WTC11 (cell line): Measurements from ENCODE around the gene IRF2BP1. TPM values are rescaled to one million over a fixed set of nuclear protein-coding genes. Genes with fewer than 3 reads are reported as not detected.
A peak's percentile ranks its signal among the peaks of the same experiment; 100 is the strongest.

Experiments
- ATAC-seq: fragments of 200-7000 bp; cut with Tn5 transposase; 2 replicates; pipeline ENCODE4 v1.10.0; 2021; ENCODE audit warnings: mild to moderate bottlenecking, moderate library complexity
- CTCF ChIA-PET: fragments of 300-600 bp; sonication (Branson Sonifier 250); formaldehyde crosslinking; loops from one replicate; lab custom pipeline; 2021; ENCODE audit warnings: antibody characterized with exemption; lab: Charles Lee
- POLR2A ChIA-PET: fragments of 350-600 bp; sonication (Branson Sonifier 250); formaldehyde crosslinking; loops from one replicate; lab custom pipeline; 2021; ENCODE audit warnings: antibody characterized with exemption; lab: Charles Lee
- DNase-seq: peaks from one replicate; pipeline ENCODE4 v3.0.0; 2021; ENCODE audit warnings: low spot score
- H3K27ac Mint-ChIP-seq: 2 replicates; pipeline ENCODE4 v1.8.0; 2021; ENCODE audit warnings: mixed read lengths
- H3K27me3 Mint-ChIP-seq: 2 replicates; pipeline ENCODE4 v1.8.0; 2021; ENCODE audit warnings: low read depth, mild to moderate bottlenecking, moderate library complexity, mixed read lengths
- H3K36me3 Mint-ChIP-seq: 2 replicates; pipeline ENCODE4 v1.8.0; 2021; ENCODE audit warnings: mixed read lengths
- H3K4me1 Mint-ChIP-seq: 2 replicates; pipeline ENCODE4 v1.8.0; 2022; ENCODE audit warnings: mixed read lengths
- H3K4me3 Mint-ChIP-seq: 2 replicates; pipeline ENCODE4 v1.8.0; 2021; ENCODE audit warnings: mild to moderate bottlenecking, moderate library complexity, mixed read lengths
- H3K9me3 Mint-ChIP-seq: 2 replicates; pipeline ENCODE4 v1.8.0; 2021; ENCODE audit warnings: mixed read lengths
- ARID4B ChIP-seq: sonication (generic); formaldehyde crosslinking; IDR thresholded peaks from 2 replicates; pipeline ENCODE4 v1.8.0; 2023; ENCODE audit warnings: missing genetic modification reagents, mild to moderate bottlenecking, borderline replicate concordance
- E2F1 ChIP-seq: sonication (generic); formaldehyde crosslinking; IDR thresholded peaks from 2 replicates; pipeline ENCODE4 v1.8.0; 2022; ENCODE audit warnings: mild to moderate bottlenecking, missing genetic modification reagents
- ESRRA ChIP-seq: sonication (generic); formaldehyde crosslinking; IDR thresholded peaks from 2 replicates; pipeline ENCODE4 v1.8.1; 2022; ENCODE audit warnings: mild to moderate bottlenecking, missing genetic modification reagents, borderline replicate concordance
- GTF2I ChIP-seq: fragments of 250-450 bp; sonication (Bioruptor Pico); conservative IDR thresholded peaks from 2 replicates; pipeline ENCODE4 v1.4.0; 2021; ENCODE audit warnings: mild to moderate bottlenecking
- SOX15 ChIP-seq: fragments of 250-450 bp; sonication (Bioruptor Pico); IDR thresholded peaks from 2 replicates; pipeline ENCODE4 v1.9.0; 2021; ENCODE audit warnings: mild to moderate bottlenecking
- TCF7 ChIP-seq: sonication (generic); formaldehyde crosslinking; IDR thresholded peaks from 2 replicates; pipeline ENCODE4 v1.8.0; 2022; ENCODE audit warnings: mild to moderate bottlenecking, low read depth, missing genetic modification reagents, moderate library complexity
- ZBTB21 ChIP-seq: sonication (generic); formaldehyde crosslinking; IDR thresholded peaks from 2 replicates; pipeline ENCODE4 v1.8.1; 2023; ENCODE audit warnings: mild to moderate bottlenecking, missing genetic modification reagents, borderline replicate concordance
- ZNF121 ChIP-seq: sonication (generic); formaldehyde crosslinking; IDR thresholded peaks from 2 replicates; pipeline ENCODE4 v1.8.0; 2023; ENCODE audit warnings: missing genetic modification reagents
- ZNF281 ChIP-seq: sonication (generic); formaldehyde crosslinking; IDR thresholded peaks from 2 replicates; pipeline ENCODE4 v1.8.0; 2023; ENCODE audit warnings: mild to moderate bottlenecking, missing genetic modification reagents
- total RNA-seq: library from RNA; stranded (reverse); gene quantifications from 3 replicates; pipeline ENCODE4 v1.2.3, GENCODE V29; 2021
- TF ChIP-seq, protein P1 (sequence below): sonication (generic); formaldehyde crosslinking; IDR thresholded peaks from 2 replicates; pipeline ENCODE4 v1.8.0; 2022; ENCODE audit warnings: missing genetic modification reagents
- TF ChIP-seq, protein P2 (sequence below): fragments of 250-450 bp; sonication (Bioruptor Pico); IDR thresholded peaks from 2 replicates; pipeline ENCODE4 v1.8.0; 2021; ENCODE audit warnings: mild to moderate bottlenecking
- TF ChIP-seq, protein P3 (sequence below): sonication (generic); formaldehyde crosslinking; IDR thresholded peaks from 2 replicates; pipeline ENCODE4 v1.8.1; 2022; ENCODE audit warnings: mild to moderate bottlenecking, moderate library complexity, missing genetic modification reagents
- TF ChIP-seq, protein P4 (sequence below): fragments of 250-450 bp; sonication (Bioruptor Pico); IDR thresholded peaks from 2 replicates; pipeline ENCODE4 v1.9.0; 2021; ENCODE audit warnings: moderate library complexity, mild to moderate bottlenecking, inconsistent platforms, borderline replicate concordance
- TF ChIP-seq, protein P5 (sequence below): sonication (generic); formaldehyde crosslinking; IDR thresholded peaks from 2 replicates; pipeline ENCODE4 v1.8.0; 2022; ENCODE audit warnings: mild to moderate bottlenecking, missing genetic modification reagents

IRF2BP1 gene
- total RNA-seq, 1 experiment from 2014 or later = 30.3 TPM

DNA sequence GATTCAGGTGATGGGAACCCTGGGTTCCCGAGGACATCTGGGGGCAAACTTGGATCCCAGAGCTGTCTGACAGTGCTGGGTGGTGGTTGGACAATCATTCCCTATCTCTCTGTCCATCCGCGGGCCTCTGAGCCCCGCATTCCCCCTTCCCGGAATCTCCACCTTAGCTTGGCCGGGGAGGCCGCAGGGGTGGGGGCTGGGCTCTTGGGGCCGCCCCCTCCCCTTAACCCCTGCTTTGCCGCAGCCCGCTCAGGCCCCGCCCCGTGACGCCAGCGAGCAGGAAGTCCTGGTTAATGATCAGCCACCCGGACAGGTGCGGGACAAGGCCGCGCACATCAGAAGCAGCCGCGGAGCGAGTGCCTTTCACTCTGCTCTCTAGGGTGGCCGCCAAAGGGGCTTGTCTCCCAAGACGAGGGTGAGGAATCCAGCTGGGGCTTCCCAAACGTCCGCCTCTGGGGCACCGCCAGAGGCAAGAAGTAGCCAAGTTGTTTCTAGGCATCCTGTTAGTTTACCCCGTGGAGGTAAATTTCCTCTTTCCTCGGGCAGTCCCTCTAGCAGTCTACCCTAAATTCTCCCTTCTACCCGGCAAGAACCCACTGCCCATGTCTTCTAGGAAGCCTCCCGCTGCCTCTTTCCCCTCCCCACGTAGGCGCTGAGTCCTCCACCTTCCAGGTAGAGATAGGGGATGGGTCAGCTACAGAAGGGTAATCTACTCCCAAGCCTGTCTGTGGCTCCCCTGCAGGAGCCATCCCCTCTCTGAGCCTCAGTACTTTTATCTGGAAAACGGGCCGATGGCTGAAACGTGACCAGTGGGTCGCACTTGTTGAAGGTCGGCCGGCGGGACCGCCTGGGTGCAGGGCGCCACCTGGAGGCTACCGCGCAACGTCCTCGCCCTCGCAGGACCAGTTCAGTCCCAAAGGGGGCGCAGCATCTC lies 3.0 kb downstream of the IRF2BP1 start:
- Mint-ChIP-seq H3K4me1 (peaks cover 40% of the 10 kb centered on the region), H3K9me3 (no peaks in the 10 kb centered on the region), H3K4me3 (peak overlapping the region; percentile 76), H3K27me3 (no peaks in the 10 kb centered on the region), H3K36me3 (no peaks in the 10 kb centered on the region), H3K27ac (peak overlapping the region; percentile 98)
- DNase-seq = peak; percentile 94
- POLR2A ChIA-PET = interaction anchor here (1.0 to 3.0 kb wide), 3 partner anchors 19 to 114 kb away, joined by 6 to 42 read pairs (median 6); partner anchors contain the start of genes FOXA3, SIX5 and SYMPK
- CTCF ChIA-PET = interaction anchor here (0.6 to 8.5 kb wide), 14 partner anchors 18 to 795 kb away, joined by 3 to 212 read pairs (median 5); partner anchors contain the start of genes CCDC61, DMWD, FOXA3 and MYPOP
- ATAC-seq = peak; percentile 33
- TF ChIP-seq, protein P1, sequence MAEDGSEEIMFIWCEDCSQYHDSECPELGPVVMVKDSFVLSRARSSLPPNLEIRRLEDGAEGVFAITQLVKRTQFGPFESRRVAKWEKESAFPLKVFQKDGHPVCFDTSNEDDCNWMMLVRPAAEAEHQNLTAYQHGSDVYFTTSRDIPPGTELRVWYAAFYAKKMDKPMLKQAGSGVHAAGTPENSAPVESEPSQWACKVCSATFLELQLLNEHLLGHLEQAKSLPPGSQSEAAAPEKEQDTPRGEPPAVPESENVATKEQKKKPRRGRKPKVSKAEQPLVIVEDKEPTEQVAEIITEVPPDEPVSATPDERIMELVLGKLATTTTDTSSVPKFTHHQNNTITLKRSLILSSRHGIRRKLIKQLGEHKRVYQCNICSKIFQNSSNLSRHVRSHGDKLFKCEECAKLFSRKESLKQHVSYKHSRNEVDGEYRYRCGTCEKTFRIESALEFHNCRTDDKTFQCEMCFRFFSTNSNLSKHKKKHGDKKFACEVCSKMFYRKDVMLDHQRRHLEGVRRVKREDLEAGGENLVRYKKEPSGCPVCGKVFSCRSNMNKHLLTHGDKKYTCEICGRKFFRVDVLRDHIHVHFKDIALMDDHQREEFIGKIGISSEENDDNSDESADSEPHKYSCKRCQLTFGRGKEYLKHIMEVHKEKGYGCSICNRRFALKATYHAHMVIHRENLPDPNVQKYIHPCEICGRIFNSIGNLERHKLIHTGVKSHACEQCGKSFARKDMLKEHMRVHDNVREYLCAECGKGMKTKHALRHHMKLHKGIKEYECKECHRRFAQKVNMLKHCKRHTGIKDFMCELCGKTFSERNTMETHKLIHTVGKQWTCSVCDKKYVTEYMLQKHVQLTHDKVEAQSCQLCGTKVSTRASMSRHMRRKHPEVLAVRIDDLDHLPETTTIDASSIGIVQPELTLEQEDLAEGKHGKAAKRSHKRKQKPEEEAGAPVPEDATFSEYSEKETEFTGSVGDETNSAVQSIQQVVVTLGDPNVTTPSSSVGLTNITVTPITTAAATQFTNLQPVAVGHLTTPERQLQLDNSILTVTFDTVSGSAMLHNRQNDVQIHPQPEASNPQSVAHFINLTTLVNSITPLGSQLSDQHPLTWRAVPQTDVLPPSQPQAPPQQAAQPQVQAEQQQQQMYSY (CRISPR knock-in tag) = peak; percentile 75
- TF ChIP-seq ZNF121 (CRISPR knock-in tag) (peak; percentile 95), ZNF281 (CRISPR knock-in tag) (peak; percentile 73; the same call in 1 of the 2 replicates), SOX15 (CRISPR knock-in tag) (no peak), TCF7 (CRISPR knock-in tag) (no peak), E2F1 (CRISPR knock-in tag) (peak; percentile 51; the same call in 1 of the 2 replicates), GTF2I (peak; percentile 99), ARID4B (CRISPR knock-in tag) (peak; percentile 59; the same call in 1 of the 2 replicates), ESRRA (CRISPR knock-in tag) (peak; percentile 66; the same call in 1 of the 2 replicates), ZBTB21 (CRISPR knock-in tag) (peak; percentile 80; the same call in 1 of the 2 replicates)
- TF ChIP-seq, protein P2, sequence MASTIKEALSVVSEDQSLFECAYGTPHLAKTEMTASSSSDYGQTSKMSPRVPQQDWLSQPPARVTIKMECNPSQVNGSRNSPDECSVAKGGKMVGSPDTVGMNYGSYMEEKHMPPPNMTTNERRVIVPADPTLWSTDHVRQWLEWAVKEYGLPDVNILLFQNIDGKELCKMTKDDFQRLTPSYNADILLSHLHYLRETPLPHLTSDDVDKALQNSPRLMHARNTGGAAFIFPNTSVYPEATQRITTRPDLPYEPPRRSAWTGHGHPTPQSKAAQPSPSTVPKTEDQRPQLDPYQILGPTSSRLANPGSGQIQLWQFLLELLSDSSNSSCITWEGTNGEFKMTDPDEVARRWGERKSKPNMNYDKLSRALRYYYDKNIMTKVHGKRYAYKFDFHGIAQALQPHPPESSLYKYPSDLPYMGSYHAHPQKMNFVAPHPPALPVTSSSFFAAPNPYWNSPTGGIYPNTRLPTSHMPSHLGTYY (CRISPR knock-in tag) = peak; percentile 88
- TF ChIP-seq, protein P3, sequence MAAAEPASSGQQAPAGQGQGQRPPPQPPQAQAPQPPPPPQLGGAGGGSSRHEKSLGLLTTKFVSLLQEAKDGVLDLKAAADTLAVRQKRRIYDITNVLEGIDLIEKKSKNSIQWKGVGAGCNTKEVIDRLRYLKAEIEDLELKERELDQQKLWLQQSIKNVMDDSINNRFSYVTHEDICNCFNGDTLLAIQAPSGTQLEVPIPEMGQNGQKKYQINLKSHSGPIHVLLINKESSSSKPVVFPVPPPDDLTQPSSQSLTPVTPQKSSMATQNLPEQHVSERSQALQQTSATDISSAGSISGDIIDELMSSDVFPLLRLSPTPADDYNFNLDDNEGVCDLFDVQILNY = no peak; the same call in 1 of the 2 replicates
- TF ChIP-seq, protein P4, sequence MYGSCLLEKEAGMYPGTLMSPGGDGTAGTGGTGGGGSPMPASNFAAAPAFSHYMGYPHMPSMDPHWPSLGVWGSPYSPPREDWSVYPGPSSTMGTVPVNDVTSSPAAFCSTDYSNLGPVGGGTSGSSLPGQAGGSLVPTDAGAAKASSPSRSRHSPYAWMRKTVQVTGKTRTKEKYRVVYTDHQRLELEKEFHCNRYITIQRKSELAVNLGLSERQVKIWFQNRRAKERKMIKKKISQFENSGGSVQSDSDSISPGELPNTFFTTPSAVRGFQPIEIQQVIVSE (CRISPR knock-in tag) = no peak
- TF ChIP-seq, protein P5, sequence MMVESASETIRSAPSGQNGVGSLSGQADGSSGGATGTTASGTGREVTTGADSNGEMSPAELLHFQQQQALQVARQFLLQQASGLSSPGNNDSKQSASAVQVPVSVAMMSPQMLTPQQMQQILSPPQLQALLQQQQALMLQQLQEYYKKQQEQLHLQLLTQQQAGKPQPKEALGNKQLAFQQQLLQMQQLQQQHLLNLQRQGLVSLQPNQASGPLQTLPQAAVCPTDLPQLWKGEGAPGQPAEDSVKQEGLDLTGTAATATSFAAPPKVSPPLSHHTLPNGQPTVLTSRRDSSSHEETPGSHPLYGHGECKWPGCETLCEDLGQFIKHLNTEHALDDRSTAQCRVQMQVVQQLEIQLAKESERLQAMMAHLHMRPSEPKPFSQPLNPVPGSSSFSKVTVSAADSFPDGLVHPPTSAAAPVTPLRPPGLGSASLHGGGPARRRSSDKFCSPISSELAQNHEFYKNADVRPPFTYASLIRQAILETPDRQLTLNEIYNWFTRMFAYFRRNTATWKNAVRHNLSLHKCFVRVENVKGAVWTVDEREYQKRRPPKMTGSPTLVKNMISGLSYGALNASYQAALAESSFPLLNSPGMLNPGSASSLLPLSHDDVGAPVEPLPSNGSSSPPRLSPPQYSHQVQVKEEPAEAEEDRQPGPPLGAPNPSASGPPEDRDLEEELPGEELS = peak; percentile 58; the same call in 1 of the 2 replicates
